Small intestine (tissue), 7 donors: ENCODE results near the gene MRPS18B. TPM values are rescaled to one million over a fixed set of nuclear protein-coding genes. Genes with fewer than 3 reads are reported as not detected.

Source experiments
- DNase-seq, 2 donors: peaks; one replicate each; pipeline versions ENCODE4 v3.0.0 to v3.0.0-alpha.2; 2013
- FAIRE-seq: peaks from 2 replicates; lab custom pipeline; 2012; peaks lifted over from hg19 to GRCh38; lab: Jason Lieb, UNC
- H3K27ac ChIP-seq, 3 donors: one replicate each; pipeline ENCODE4 v1.5.1; 2013; ENCODE audit warnings: low read length in 2 of 3, mild to moderate bottlenecking in 2 of 3, control low read depth in 1 of 3, inconsistent platforms in 1 of 3, low read depth in 1 of 3, moderate library complexity in 1 of 3
- H3K27me3 ChIP-seq, 3 donors: one replicate each; pipeline ENCODE4 v1.6.1; 2013; ENCODE audit warnings: low read length in 3 of 3, inconsistent platforms in 1 of 3; ENCODE audit not compliant: control insufficient read depth in 3 of 3, insufficient read depth in 3 of 3
- H3K36me3 ChIP-seq, 3 donors: one replicate each; pipeline ENCODE4 v1.6.1; 2013; ENCODE audit warnings: low read length in 3 of 3, inconsistent platforms in 1 of 3, low read depth in 1 of 3, mild to moderate bottlenecking in 1 of 3, moderate library complexity in 1 of 3; ENCODE audit not compliant: control insufficient read depth in 3 of 3, insufficient read depth in 2 of 3
- H3K4me1 ChIP-seq, 3 donors: one replicate each; pipeline ENCODE4 v1.6.1; 2013; ENCODE audit warnings: low read length in 2 of 3, inconsistent platforms in 1 of 3, low read depth in 1 of 3, mild to moderate bottlenecking in 1 of 3, moderate library complexity in 1 of 3; ENCODE audit not compliant: control insufficient read depth in 3 of 3, insufficient read depth in 2 of 3
- H3K4me3 ChIP-seq, 3 donors: one replicate each; pipeline ENCODE4 v1.5.1; 2013; ENCODE audit warnings: low read length in 3 of 3, control low read depth in 1 of 3, inconsistent platforms in 1 of 3, low read depth in 1 of 3, mild to moderate bottlenecking in 1 of 3, moderate library complexity in 1 of 3
- H3K9me3 ChIP-seq, 2 donors: one replicate each; pipeline ENCODE4 v1.6.1; 2013; ENCODE audit warnings: low read depth in 1 of 2, low read length in 1 of 2; ENCODE audit not compliant: control insufficient read depth in 2 of 2, insufficient read depth in 1 of 2
- WGBS, 3 donors: extraction: QIAGEN DNeasy Blood & Tissue Kit; methylation state at CpG; one replicate each; pipeline ENCODE4 v1.1.7; 2013; 5-methylcytosine and 5-hydroxymethylcytosine counted together
- polyA plus RNA-seq, 4 donors: library from polyadenylated mRNA; stranded (reverse) in 3 of 4; unstranded in 1 of 4; fragments of 200-250 nt in 3 of 4; fragments of 120-200 nt in 1 of 4; gene quantifications; one replicate each; pipeline versions ENCODE4 v1.2.1 to v1.2.3, GENCODE V29; 2013
- donor health status: healthy with polysubstance abuse.
- donor health status: control.
- donor health status: control.
- donor health status: Bipolar disorder and iron deficiency.
- donor health status: healthy.

Gene MRPS18B
- polyA plus RNA-seq, 4 donors = 54.1 to 93.0 (median 90.3) TPM

DNA sequence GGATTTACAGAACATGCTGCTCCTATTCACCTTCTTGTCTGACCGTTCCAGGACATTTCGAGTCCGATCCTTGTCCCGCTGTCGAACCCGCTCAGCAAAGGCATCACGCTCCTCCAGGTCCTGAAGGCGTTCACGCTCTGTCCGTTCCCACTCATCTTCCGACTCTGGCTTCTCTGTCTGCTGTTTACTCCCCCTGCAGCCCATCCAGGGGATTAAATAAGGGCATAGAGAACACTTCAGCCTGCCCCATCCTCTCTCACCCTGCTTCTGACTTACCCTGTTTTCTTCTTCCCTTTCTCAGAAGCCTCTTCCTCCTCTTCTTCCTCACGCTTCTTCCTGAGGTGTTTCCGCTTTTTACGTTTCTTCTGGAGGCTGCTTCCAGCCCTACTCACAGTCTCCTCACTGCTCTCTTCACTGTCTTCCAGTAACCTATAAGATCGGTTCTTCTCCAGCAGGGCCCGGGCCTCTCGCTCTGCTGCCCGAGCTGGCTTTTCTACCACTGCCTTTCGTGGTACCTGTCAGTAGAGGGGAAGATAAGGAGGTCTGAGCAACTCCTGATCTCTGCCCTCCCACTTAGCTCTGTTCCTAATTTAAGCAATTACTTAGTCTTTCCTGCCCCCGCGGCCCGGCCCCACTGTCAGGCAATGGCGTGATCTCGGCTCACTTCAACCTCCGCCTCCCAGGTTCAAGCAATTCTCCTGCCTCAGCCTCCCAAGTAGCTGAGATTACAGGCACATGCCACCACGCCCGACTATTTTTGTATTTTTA lies 53.3 kb downstream of the MRPS18B start:
- FAIRE-seq (no peak), DNase-seq (no peak)
- H3K4me3 ChIP-seq = no peak overlapping the region
- peaks cover 0 to 6% (median 5%) of the 10 kb centered on the region in 3 donors for H3K4me1 ChIP-seq
- H3K27ac ChIP-seq = no peak overlapping the region
- H3K36me3 ChIP-seq = peaks cover 8 to 39% (median 12%) of the 10 kb centered on the region in 3 donors
- H3K9me3 ChIP-seq = no peaks in the 10 kb centered on the region
- no peaks in the 10 kb centered on the region for H3K27me3 ChIP-seq
- WGBS, 3 donors = 90 to 91% (median 90%) methylated on average over 27 of the region's 27 CpGs

DNA sequence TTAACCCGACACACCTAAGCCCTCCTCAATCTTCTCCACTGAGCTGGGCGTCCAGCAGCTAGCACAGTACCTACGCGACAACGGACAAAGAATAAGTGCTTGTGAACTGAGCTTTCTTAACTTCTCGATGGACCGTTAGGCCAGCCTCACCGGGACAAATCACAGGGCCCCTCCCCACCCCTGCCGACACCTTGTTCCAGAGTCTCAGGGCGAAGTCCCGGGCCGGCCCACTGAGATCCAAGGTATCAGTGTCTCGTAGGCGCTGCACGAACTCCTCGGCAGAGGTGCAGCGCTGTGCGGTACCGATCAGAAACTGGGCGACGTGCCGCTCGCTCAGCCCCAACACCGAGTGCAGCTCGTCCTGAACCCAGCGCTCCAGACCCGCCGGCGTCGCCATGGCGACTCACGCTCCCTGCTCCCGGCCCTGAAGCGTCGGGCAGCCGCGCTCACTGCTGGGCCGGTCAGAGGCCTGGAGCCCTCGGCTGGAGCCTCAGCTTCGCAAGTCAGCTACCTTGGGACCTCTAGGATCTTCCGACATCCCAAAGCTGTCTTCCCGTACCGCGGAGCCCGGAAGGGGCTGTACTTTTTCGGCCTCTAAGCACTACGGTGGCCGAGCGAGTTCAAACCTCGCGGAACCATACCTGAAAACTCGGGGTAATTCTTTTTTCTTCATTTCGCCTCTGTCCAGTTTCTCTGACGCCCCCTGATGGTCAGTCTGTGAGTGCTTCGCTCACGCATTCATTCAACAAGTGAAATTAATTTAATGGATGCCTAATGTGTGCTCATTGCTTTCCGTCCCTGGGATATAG lies 55.0 kb downstream of the MRPS18B start, which contains the start of gene DHX16:
DHX16 (minus strand) TSS at position 562 of the 809 bp plus-strand sequence; CDS start at position 397, 165 bp downstream.
- no peak for FAIRE-seq
- 0 to 1% (median 1%) methylated on average over 57 of the region's 57 CpGs for WGBS, 3 donors
- H3K4me1 ChIP-seq = peaks cover 0 to 6% (median 5%) of the 10 kb centered on the region in 3 donors
- peak; percentile 97 to 98 for DNase-seq
- peak within 1 kb of the TSS; percentile 88 to 96 (median 88) for H3K4me3 ChIP-seq
- no peaks in the 10 kb centered on the region for H3K27me3 ChIP-seq
- no peaks in the 10 kb centered on the region for H3K9me3 ChIP-seq
- H3K36me3 ChIP-seq = peaks cover 11 to 43% (median 18%) of the 10 kb centered on the region in 3 donors
- H3K27ac ChIP-seq = peak within 1 kb of the TSS; percentile 81 to 90 (median 84)

Other genes starting within 250 kb of the MRPS18B start
- gene HLA-E, start 128.3 kb upstream of the MRPS18B start, polyA plus RNA-seq = 100 to 1,000 TPM in 3 of 4 donors, 10 to 100 TPM in 1; 72.5 to 494 (median 229) TPM
- gene GNL1, start 61.4 kb upstream of the MRPS18B start, polyA plus RNA-seq = 10 to 100 TPM; 25.9 to 56.7 (median 43.1) TPM
- gene PRR3, start 60.5 kb upstream of the MRPS18B start, polyA plus RNA-seq = 10 to 100 TPM in 1 of 4 donors, 1 to 10 TPM in 3; 3.6 to 15.2 (median 5.1) TPM
- gene ABCF1, start 46.4 kb upstream of the MRPS18B start, polyA plus RNA-seq = 10 to 100 TPM; 30.0 to 76.5 (median 38.8) TPM
- gene PPP1R10, start 597 bp upstream of the MRPS18B start, polyA plus RNA-seq = 10 to 100 TPM; 21.3 to 44.0 (median 32.5) TPM
- 10 to 100 TPM in 2 of 4 donors, 1 to 10 TPM in 2; 6.5 to 28.2 (median 11.6) TPM for gene ATAT1, start 9.0 kb downstream of the MRPS18B start, polyA plus RNA-seq
- gene C6orf136, start 29.3 kb downstream of the MRPS18B start, polyA plus RNA-seq = 100 to 1,000 TPM in 1 of 4 donors, 10 to 100 TPM in 3; 32.6 to 125 (median 59.7) TPM
- gene DHX16, start 55.2 kb downstream of the MRPS18B start, polyA plus RNA-seq = 10 to 100 TPM; 27.5 to 82.5 (median 51.4) TPM
- 10 to 100 TPM; 10.1 to 22.7 (median 17.9) TPM for gene PPP1R18, start 68.8 kb downstream of the MRPS18B start, polyA plus RNA-seq
- 10 to 100 TPM in 2 of 4 donors, 1 to 10 TPM in 2; 1.1 to 14.2 (median 8.0) TPM for gene NRM, start 73.1 kb downstream of the MRPS18B start, polyA plus RNA-seq
- 10 to 100 TPM in 2 of 4 donors, 1 to 10 TPM in 2; 1.8 to 20.7 (median 7.6) TPM for gene MDC1, start 99.4 kb downstream of the MRPS18B start, polyA plus RNA-seq
- gene TUBB, start 102.5 kb downstream of the MRPS18B start, polyA plus RNA-seq = 100 to 1,000 TPM in 2 of 4 donors, 10 to 100 TPM in 2; 47.0 to 371 (median 188) TPM
- 100 to 1,000 TPM in 3 of 4 donors, 10 to 100 TPM in 1; 77.4 to 166 (median 144) TPM for gene FLOT1, start 124.8 kb downstream of the MRPS18B start, polyA plus RNA-seq
- 10 to 100 TPM; 13.4 to 69.5 (median 14.7) TPM for gene IER3, start 126.7 kb downstream of the MRPS18B start, polyA plus RNA-seq